Right renal pelvis (tissue), 4 donors: ENCODE measurements around the gene FAM32A. TPM values are rescaled to one million over a fixed set of nuclear protein-coding genes. Genes with fewer than 3 reads are reported as not detected.
A peak's percentile ranks its signal among the peaks of the same experiment; 100 is the strongest.

Experiments
- DNase-seq, 4 donors: peaks; one replicate each; pipeline ENCODE4 v3.0.0-alpha.2; 2013; ENCODE audit warnings: low read depth in 4 of 4, low spot score in 3 of 4, missing footprints in 1 of 4
- polyA plus RNA-seq, 4 donors: library from polyadenylated mRNA; unstranded; fragments of 120-200 nt; gene quantifications; one replicate each; pipeline ENCODE4 v1.2.1, GENCODE V29; 2013; ENCODE audit not compliant: insufficient read length in 4 of 4

The FAM32A gene
- polyA plus RNA-seq = 100 to 1,000 TPM; 117 to 128 (median 120) TPM

- peak; percentile 94 to 99 (median 99) for DNase-seq
Measured at GRCh38 chr19:16185123-16185767, at the start of gene FAM32A. FAM32A (plus strand) TSS chr19:16185410; CDS start chr19:16185443, 33 bp downstream.

- no peak for DNase-seq
Measured at GRCh38 chr19:16135430-16136127, 49.6 kb upstream of the FAM32A start.

DNA sequence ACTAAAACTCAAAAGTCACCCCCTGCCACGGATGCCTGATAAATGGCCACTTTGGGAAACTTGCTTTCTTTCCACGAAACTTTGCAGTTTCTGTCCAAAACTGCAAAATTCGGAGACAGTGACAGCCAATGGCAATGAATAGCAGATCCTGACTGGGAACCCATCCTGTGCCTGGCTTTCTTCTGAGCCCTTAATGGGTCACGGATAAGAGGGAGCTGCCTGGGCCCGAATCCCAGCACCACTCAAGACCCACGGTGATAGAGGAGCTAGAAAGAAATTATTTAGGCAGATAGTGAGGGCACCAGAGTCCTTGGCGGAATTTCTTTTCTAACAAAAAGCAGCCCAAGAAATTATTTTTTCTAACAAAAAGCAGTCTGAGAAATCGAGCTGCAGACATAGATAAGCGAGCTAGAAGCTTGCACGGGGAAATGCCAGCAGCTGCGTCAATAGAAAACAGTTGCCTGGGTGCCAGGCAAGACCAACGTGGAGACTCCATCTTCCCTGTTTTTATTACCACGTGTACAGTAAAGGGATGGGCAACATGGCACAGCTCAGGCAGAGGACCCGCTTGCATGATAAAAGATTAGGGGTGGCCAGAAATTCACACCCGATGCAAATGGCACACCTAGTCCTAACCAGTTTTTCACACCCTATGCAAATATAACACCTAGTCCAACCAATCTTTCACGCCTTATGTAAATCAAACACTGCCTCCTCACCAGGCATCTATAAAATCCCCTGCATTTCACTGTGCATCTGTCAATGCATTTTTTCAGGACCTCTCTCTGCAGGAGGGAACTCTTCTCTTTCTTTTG is 48.8 kb upstream of the FAM32A start:
- DNase-seq = no peak

DNA sequence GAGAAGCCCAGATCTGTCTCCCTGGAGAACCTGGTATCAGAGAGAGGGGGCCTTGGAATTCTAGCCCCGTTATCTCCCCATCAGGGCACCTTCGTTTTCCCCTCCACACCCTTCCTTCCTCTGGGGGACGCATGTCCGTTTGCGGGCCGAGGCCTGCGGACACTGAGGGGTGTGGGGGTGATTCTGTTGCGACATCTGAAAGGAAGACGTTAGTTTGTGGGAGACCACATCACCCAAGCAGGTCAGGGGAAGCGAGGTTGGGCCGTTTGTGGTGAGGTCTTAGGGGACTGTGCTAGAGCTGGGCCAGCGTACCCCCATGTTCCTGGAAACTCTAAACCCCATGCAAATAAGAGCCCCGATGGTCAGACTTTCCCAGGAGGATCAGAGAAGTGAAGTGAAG is 45.5 kb upstream of the FAM32A start:
- no peak for DNase-seq

- DNase-seq = no peak
Measured at GRCh38 chr19:16141043-16141442, 44.2 kb upstream of the FAM32A start.

DNA sequence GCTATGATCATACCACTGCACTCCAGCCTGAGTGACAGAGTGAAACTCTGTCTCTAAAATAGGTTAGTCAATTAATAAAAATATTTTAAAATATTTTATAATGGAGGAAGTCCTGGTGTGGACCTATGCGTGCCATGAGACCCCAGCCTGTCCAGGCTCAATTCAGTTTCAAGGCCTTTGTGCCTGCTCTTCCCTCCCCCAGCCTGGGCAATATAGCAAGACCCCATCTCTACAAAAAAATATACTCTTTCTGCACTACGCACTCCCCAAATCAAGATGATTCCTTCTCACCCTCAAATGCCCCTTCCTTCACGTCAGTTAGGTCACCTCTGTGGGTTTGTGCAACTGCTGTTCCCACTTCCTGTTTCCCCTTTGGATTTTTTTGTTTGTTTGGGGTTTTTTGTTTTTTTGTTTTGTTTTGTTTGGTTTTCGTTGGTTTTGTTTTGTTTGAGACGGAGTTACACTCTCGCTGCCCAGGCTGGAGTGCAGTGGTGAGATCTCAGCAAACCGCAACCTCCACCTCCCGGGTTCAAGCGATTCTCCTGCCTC is 43.1 kb upstream of the FAM32A start:
- no peak for DNase-seq

- DNase-seq = no peak
Measured at GRCh38 chr19:16143399-16144215, 41.6 kb upstream of the FAM32A start, which contains the start of gene HSH2D. HSH2D (plus strand) TSS chr19:16143685; CDS start chr19:16148751, 5,066 bp downstream.

- no peak for DNase-seq
Measured at GRCh38 chr19:16144216-16144581, 41.0 kb upstream of the FAM32A start.

- DNase-seq = no peak
Measured at GRCh38 chr19:16146112-16146511, 39.1 kb upstream of the FAM32A start.

- DNase-seq = no peak
Measured at GRCh38 chr19:16148443-16149229, 36.6 kb upstream of the FAM32A start.

GRCh38 chr19:16153582-16154336 is 31.5 kb upstream of the FAM32A start:
- DNase-seq = no peak

DNA sequence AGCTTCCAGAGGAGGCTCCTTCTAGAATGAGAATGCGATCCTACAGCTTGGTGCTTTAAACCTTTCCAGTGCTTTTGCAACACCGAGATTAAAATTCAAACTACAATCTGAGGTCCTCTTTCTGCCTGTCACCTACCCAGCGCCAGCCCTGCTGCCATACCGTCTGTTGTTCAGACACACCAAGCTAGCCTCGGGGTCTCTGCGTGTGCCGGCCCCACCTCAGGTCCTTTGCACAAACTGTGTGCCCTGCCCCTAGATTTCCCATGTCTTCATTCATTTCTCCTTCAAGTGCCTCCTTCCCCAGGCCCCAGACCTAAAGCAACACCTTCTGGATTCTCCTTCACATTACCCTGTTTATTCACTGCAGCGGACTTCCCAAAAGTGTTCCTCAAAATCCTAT is 30.7 kb upstream of the FAM32A start:
- no peak for DNase-seq

DNA sequence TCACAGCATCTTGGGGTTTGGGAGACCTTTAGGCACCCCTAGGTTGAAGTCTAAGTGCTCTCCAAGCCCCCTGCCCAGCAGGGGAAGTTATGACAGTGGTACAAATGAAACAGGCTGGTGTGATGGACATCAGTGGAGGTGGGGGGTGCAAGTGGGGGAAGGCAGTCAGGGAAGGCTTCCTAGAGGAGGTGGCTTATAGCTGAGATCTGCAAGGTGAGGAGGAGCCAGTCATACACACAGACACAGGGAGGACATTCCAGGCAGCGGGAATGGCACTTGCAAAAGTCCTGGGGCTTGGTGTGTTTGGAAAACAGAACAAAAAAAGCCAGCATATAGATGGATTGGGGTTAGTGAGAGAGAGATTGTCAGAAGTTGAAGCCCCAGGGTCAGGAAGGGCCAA is 30.1 kb upstream of the FAM32A start:
- no peak for DNase-seq

DNA sequence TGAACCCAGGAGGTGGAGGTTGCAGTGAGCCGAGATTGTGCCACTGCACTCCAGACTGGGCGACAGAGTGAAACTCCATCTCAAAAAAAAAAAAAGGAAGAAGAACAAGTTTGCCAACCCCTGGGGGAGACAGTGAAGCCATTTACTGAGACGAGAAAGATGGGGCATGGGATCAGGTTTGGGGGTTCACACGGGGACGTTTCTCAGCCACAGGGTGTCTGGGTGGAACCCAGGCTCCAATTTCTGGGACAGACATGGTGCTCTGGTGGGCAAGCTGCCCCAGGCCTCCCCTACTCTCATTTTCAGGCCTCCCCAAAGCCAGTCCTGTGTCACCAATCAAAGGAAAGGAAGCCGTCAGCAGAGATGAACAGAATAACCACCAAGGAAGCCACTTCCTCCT is 28.3 kb upstream of the FAM32A start:
- no peak for DNase-seq

DNA sequence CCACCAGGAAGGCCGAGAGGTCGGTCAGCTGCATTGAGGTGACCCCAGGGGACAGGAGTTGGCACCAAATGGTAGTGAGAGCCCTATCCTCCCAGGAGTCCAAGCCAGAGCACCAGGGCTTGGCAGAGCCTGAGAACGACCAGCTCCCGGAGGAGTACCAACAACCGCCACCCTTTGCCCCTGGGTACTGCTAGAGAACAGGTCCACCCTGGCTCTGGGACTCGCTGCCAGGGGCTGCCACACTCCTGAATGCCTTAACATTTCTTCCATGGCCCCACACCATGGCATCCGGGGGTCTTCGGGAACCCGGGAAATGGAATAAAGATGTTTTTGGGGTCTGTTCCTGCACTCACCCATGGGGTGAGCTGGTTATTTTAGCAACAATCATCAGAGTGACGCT is 27.6 kb upstream of the FAM32A start:
- DNase-seq = no peak

DNA sequence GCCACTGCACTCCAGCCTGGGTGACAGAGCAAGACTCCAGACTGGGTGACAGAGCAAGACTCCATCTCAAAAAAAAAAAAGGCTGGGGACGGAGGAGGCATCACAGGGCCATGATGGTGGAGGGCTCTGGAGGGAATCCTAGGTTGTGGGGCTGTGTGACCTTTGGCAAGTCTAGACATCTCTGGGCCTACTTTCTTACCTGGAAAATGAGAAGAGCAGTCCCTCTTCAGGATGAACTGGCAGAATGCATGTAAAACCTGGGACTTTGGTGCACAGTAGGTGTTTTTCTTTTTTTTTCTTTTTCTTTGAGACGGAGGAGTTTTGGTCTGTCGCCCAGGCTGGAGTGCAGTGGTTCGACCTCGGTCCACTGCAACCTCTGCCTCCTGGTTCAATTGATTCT is 25.6 kb upstream of the FAM32A start:
- no peak for DNase-seq

DNA sequence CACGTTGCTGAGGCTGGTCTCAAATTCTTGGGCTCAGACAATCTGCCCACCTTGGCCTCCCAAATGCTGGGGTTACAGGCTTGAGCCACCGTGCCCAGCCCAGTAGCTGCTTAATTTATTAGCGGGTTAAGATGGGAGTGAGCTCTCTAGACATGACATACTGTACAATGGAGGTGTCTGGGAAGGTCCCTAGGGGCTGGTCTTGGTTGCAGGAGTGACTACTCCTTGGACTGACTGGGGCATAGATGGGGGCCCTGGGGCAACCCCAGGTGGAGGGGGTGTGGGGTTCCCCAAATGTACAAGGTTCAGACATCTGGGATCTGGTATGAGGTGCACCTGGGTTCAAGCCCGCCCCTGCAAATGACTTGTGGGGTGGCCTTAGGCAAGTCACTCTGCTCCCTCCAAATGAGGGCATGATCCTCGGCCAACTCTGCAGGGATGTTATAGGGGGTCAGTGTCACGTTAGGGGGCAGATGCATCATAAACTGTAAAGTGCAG is 24.7 kb upstream of the FAM32A start:
- DNase-seq = no peak

DNA sequence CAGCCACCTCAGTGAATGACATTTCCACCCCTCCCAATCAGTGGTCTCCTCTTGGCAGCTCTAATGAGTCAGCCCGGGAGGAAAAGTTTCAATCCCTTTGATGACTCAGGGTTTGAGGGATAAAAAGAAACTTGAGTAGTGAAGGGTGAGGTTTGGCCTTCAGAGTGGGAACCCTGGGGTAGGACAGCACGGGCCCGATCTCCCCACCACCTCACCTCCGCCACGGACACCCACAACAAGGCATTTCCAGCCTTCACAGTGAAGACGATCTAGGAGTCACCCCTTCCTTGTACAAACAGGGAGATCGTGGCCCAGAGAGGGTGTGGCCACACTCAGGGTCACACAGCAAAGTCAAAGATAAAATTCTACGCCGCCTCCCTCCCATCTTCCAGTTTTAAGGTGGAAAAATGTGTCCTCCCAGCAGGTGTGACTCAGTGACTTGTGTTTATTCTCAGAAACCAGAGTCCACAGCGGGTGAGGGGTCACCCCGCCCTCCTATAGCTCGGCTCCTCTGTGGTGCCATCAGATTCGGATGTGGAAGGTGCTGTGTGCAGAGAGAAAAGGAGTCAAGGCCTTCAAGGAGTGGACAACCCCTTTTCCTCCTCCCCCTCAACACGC is 24.2 kb upstream of the FAM32A start:
- DNase-seq = no peak
